ENCODE measurements around the gene ASB1.
"Not testable (repeated sequence)": the region's sequence is repeated elsewhere in the genome, so short reads cannot be mapped to it uniquely, and the experiment has no call there.

Gene ASB1

DNA sequence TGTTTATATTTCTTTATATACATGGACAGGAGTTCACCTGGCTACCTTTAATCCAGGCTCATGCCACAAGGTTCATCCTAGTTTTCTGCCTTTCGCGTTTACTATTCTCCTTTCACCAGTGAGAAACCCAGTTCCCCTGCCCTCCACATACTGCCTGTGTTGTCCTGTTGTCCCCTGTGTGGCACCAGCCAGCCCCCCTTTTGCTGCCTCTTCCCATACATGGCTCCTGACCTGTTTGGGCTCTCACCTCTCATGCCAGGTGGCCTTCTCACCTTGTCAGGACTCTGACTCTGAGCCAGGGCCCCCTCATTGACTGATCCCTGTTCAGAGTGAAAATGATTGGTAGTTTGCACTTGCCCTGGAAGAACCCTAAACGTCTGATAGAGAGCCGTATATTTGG is 13.6 kb downstream of the ASB1 start:
- H3K27me3 ChIP-seq (ENCODE audit: low read length): no peaks in the 10 kb centered on the region

GRCh38 chr2:238440767-238441166 is 14.0 kb downstream of the ASB1 start:
- Histone ChIP-seq H3K9me2 (replicated peaks; ENCODE audit: insufficient read depth, low read length) (no peaks in the 10 kb centered on the region), H4K20me1 (ENCODE audit: low read depth, low read length) (peaks cover 17% of the 10 kb centered on the region), H2AFZ (ENCODE audit: low read depth, low read length, severe bottlenecking) (no peak overlapping the region), H3K4me2 (ENCODE audit: low read depth, low read length, poor library complexity, severe bottlenecking) (no peak overlapping the region), H3K27ac (ENCODE audit: low read depth, low read length) (no peak overlapping the region), H3K36me3 (ENCODE audit: low read length) (peaks cover 8% of the 10 kb centered on the region; the same call in 1 of the 2 replicates), H3K4me3 (ENCODE audit: insufficient read depth, low read length, poor library complexity, severe bottlenecking) (no peak overlapping the region), H3K9ac (ENCODE audit: low read length) (no peak overlapping the region), H3K79me2 (ENCODE audit: insufficient read depth, low read length) (peaks cover 56% of the 10 kb centered on the region), H3K9me3 (ENCODE audit: insufficient read depth, low read length) (no peaks in the 10 kb centered on the region), H3K27me3 (ENCODE audit: low read length) (no peaks in the 10 kb centered on the region), H3F3A (ENCODE audit: insufficient read depth) (no peaks in the 10 kb centered on the region)
- TF ChIP-seq, protein P1, sequence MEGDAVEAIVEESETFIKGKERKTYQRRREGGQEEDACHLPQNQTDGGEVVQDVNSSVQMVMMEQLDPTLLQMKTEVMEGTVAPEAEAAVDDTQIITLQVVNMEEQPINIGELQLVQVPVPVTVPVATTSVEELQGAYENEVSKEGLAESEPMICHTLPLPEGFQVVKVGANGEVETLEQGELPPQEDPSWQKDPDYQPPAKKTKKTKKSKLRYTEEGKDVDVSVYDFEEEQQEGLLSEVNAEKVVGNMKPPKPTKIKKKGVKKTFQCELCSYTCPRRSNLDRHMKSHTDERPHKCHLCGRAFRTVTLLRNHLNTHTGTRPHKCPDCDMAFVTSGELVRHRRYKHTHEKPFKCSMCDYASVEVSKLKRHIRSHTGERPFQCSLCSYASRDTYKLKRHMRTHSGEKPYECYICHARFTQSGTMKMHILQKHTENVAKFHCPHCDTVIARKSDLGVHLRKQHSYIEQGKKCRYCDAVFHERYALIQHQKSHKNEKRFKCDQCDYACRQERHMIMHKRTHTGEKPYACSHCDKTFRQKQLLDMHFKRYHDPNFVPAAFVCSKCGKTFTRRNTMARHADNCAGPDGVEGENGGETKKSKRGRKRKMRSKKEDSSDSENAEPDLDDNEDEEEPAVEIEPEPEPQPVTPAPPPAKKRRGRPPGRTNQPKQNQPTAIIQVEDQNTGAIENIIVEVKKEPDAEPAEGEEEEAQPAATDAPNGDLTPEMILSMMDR (IDR thresholded peaks at IDR 0.05; ENCODE audit: insufficient read depth, low read length, poor library complexity, severe bottlenecking): no peak
- no peak for TF ChIP-seq EZH2phosphoT487 (conservative IDR thresholded peaks at IDR 0.05; ENCODE audit: low read length)

More for the DNA sequence above, 13.6 kb downstream of the ASB1 start:
- H4K20me1 ChIP-seq (ENCODE audit: low read depth, low read length): peaks cover 17% of the 10 kb centered on the region
- no peak overlapping the region for H3K4me3 ChIP-seq (ENCODE audit: insufficient read depth, low read length, poor library complexity, severe bottlenecking)
- no peaks in the 10 kb centered on the region for H3K9me3 ChIP-seq (ENCODE audit: insufficient read depth, low read length)
- no peak overlapping the region for H3K9ac ChIP-seq (ENCODE audit: low read length)
- no peak overlapping the region for H2AFZ ChIP-seq (ENCODE audit: low read depth, low read length, severe bottlenecking)
- peaks cover 8% of the 10 kb centered on the region; the same call in 1 of the 2 replicates for H3K36me3 ChIP-seq (ENCODE audit: low read length)
- H3K79me2 ChIP-seq (ENCODE audit: insufficient read depth, low read length): peaks cover 56% of the 10 kb centered on the region
- no peaks in the 10 kb centered on the region for H3F3A ChIP-seq (ENCODE audit: insufficient read depth)
- TF ChIP-seq, protein P1 (IDR thresholded peaks at IDR 0.05; ENCODE audit: insufficient read depth, low read length, poor library complexity, severe bottlenecking): no peak
- TF ChIP-seq EZH2phosphoT487 (conservative IDR thresholded peaks at IDR 0.05; ENCODE audit: low read length): no peak
- H3K9me2 ChIP-seq (replicated peaks; ENCODE audit: insufficient read depth, low read length): no peaks in the 10 kb centered on the region
- H3K27ac ChIP-seq (ENCODE audit: low read depth, low read length): no peak overlapping the region
- H3K4me2 ChIP-seq (ENCODE audit: low read depth, low read length, poor library complexity, severe bottlenecking): no peak overlapping the region

- H3K27me3 ChIP-seq (ENCODE audit: low read length): no peaks in the 10 kb centered on the region
- peaks cover 17% of the 10 kb centered on the region for H4K20me1 ChIP-seq (ENCODE audit: low read depth, low read length)
- no peak overlapping the region for H3K4me2 ChIP-seq (ENCODE audit: low read depth, low read length, poor library complexity, severe bottlenecking)
- no peaks in the 10 kb centered on the region for H3K9me3 ChIP-seq (ENCODE audit: insufficient read depth, low read length)
- H3K36me3 ChIP-seq (ENCODE audit: low read length): peaks cover 7% of the 10 kb centered on the region; the same call in 1 of the 2 replicates
- H3K4me3 ChIP-seq (ENCODE audit: insufficient read depth, low read length, poor library complexity, severe bottlenecking): no peak overlapping the region
- TF ChIP-seq, protein P1 (IDR thresholded peaks at IDR 0.05; ENCODE audit: insufficient read depth, low read length, poor library complexity, severe bottlenecking): no peak
- no peak for TF ChIP-seq EZH2phosphoT487 (conservative IDR thresholded peaks at IDR 0.05; ENCODE audit: low read length)
- no peak overlapping the region for H2AFZ ChIP-seq (ENCODE audit: low read depth, low read length, severe bottlenecking)
- H3K9ac ChIP-seq (ENCODE audit: low read length): no peak overlapping the region
- no peak overlapping the region for H3K27ac ChIP-seq (ENCODE audit: low read depth, low read length)
- H3K79me2 ChIP-seq (ENCODE audit: insufficient read depth, low read length): peaks cover 56% of the 10 kb centered on the region
- no peaks in the 10 kb centered on the region for H3F3A ChIP-seq (ENCODE audit: insufficient read depth)
- no peaks in the 10 kb centered on the region for H3K9me2 ChIP-seq (replicated peaks; ENCODE audit: insufficient read depth, low read length)
These were observed 14.8 kb downstream of the ASB1 start for GRCh38 chr2:238441262-238442114.

DNA sequence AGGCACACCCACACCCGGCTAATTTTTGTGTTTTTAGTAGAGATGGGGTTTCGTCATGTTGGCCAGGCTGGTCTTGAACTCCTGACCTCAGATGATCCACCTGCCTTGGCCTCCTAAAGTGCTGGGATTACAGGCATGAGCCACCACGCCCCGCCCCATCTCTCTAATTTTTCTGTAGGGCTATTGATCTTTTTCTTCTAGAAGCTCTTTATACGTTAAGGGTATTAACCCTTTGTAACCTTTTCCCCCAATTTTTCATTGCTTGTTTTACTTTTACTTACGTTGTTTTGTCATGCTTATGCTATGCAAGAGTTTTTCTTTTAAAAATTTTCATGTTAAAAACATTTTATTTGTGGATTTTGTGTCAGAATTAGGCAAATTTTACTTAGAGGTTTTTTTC is 15.5 kb downstream of the ASB1 start:
- H3K9me3 ChIP-seq (ENCODE audit: insufficient read depth, low read length); H3K27me3 ChIP-seq (ENCODE audit: low read length); H3K27ac ChIP-seq (ENCODE audit: low read depth, low read length); H3F3A ChIP-seq (ENCODE audit: insufficient read depth); H3K4me2 ChIP-seq (ENCODE audit: low read depth, low read length, poor library complexity, severe bottlenecking); H3K9me2 ChIP-seq (replicated peaks; ENCODE audit: insufficient read depth, low read length); H3K36me3 ChIP-seq (ENCODE audit: low read length); H3K4me3 ChIP-seq (ENCODE audit: insufficient read depth, low read length, poor library complexity, severe bottlenecking); H3K9ac ChIP-seq (ENCODE audit: low read length); H2AFZ ChIP-seq (ENCODE audit: low read depth, low read length, severe bottlenecking): not testable (repeated sequence)
- Histone ChIP-seq H4K20me1 (ENCODE audit: low read depth, low read length) (peaks cover 17% of the 10 kb centered on the region), H3K79me2 (ENCODE audit: insufficient read depth, low read length) (peaks cover 56% of the 10 kb centered on the region)

Data from SU-DHL-6 (cell line).